ENCODE measurements around the gene CD59. TPM values are rescaled to one million over a fixed set of nuclear protein-coding genes. Genes with fewer than 3 reads are reported as not detected.
"Not testable (repeated sequence)": the region's sequence is repeated elsewhere in the genome, so short reads cannot be mapped to it uniquely, and the experiment has no call there.

The CD59 gene
- polyA plus RNA-seq, 1 donor from 2014 or later: 39.7 TPM

- no peaks in the 10 kb centered on the region for H3K36me3 Mint-ChIP-seq
- no peak overlapping the region for H3K27ac Mint-ChIP-seq
- H3K9me3 Mint-ChIP-seq: peaks cover 0 to 5% (median 3%) of the 10 kb centered on the region in 3 donors
- H3K4me1 Mint-ChIP-seq: no peaks in the 10 kb centered on the region
- H3K27me3 Mint-ChIP-seq: peaks cover 22% of the 10 kb centered on the region
- H3K4me3 Mint-ChIP-seq: no peak overlapping the region
These were observed 51.1 kb downstream of the CD59 start for GRCh38 chr11:33685082-33685481.

GRCh38 chr11:33684003-33684706 lies 52.1 kb downstream of the CD59 start:
- H3K9me3 Mint-ChIP-seq: peaks cover 0 to 6% (median 5%) of the 10 kb centered on the region in 3 donors
- no peaks in the 10 kb centered on the region for H3K4me1 Mint-ChIP-seq
- H3K4me3 Mint-ChIP-seq: no peak overlapping the region
- H3K27ac Mint-ChIP-seq: no peak overlapping the region
- no peaks in the 10 kb centered on the region for H3K36me3 Mint-ChIP-seq
- peaks cover 27% of the 10 kb centered on the region for H3K27me3 Mint-ChIP-seq

GRCh38 chr11:33682446-33682845 lies 53.8 kb downstream of the CD59 start:
- Mint-ChIP-seq H3K4me1 (no peaks in the 10 kb centered on the region), H3K27ac (no peak overlapping the region), H3K36me3 (no peaks in the 10 kb centered on the region), H3K4me3 (no peak overlapping the region), H3K27me3 (peaks cover 31% of the 10 kb centered on the region), H3K9me3 (peaks cover 3 to 8% (median 6%) of the 10 kb centered on the region in 3 donors)

GRCh38 chr11:33682019-33682418 lies 54.2 kb downstream of the CD59 start:
- H3K4me3 Mint-ChIP-seq: no peak overlapping the region
- H3K36me3 Mint-ChIP-seq: no peaks in the 10 kb centered on the region
- no peaks in the 10 kb centered on the region for H3K4me1 Mint-ChIP-seq
- H3K27ac Mint-ChIP-seq: no peak overlapping the region
- H3K27me3 Mint-ChIP-seq: peaks cover 34% of the 10 kb centered on the region
- H3K9me3 Mint-ChIP-seq: peaks cover 3 to 8% (median 7%) of the 10 kb centered on the region in 3 donors

GRCh38 chr11:33678616-33679015 lies 57.6 kb downstream of the CD59 start:
- H3K4me1 Mint-ChIP-seq, H3K27ac Mint-ChIP-seq, H3K4me3 Mint-ChIP-seq, H3K9me3 Mint-ChIP-seq, H3K36me3 Mint-ChIP-seq: not testable (repeated sequence)
- H3K27me3 Mint-ChIP-seq: peaks cover 27% of the 10 kb centered on the region

- Mint-ChIP-seq H3K27ac (no peak overlapping the region), H3K9me3 (peaks cover 3 to 8% (median 4%) of the 10 kb centered on the region in 3 donors)
These were observed 62.0 kb downstream of the CD59 start for GRCh38 chr11:33674035-33674814.

GRCh38 chr11:33672273-33672672 lies 64.0 kb downstream of the CD59 start:
- Mint-ChIP-seq H3K4me1 (no peaks in the 10 kb centered on the region), H3K27ac (no peak overlapping the region), H3K9me3 (peaks cover 0 to 2% (median 1%) of the 10 kb centered on the region in 3 donors), H3K36me3 (no peaks in the 10 kb centered on the region), H3K27me3 (peaks cover 7% of the 10 kb centered on the region), H3K4me3 (no peak overlapping the region)

More at GRCh38 chr11:33674035-33674814, 62.0 kb downstream of the CD59 start:
- no peaks in the 10 kb centered on the region for H3K4me1 Mint-ChIP-seq
- no peaks in the 10 kb centered on the region for H3K36me3 Mint-ChIP-seq
- peaks cover 12% of the 10 kb centered on the region for H3K27me3 Mint-ChIP-seq
- H3K4me3 Mint-ChIP-seq: no peak overlapping the region

GRCh38 chr11:33670250-33671011 lies 65.8 kb downstream of the CD59 start:
- Mint-ChIP-seq H3K9me3 (no peaks in the 10 kb centered on the region), H3K4me1 (no peaks in the 10 kb centered on the region), H3K36me3 (no peaks in the 10 kb centered on the region), H3K4me3 (no peak overlapping the region), H3K27me3 (peaks cover 5% of the 10 kb centered on the region), H3K27ac (no peak overlapping the region)

- Mint-ChIP-seq H3K4me3 (no peak overlapping the region), H3K4me1 (no peaks in the 10 kb centered on the region), H3K36me3 (no peaks in the 10 kb centered on the region), H3K27ac (no peak overlapping the region), H3K27me3 (peaks cover 5% of the 10 kb centered on the region), H3K9me3 (no peaks in the 10 kb centered on the region)
These were observed 66.5 kb downstream of the CD59 start for GRCh38 chr11:33669598-33670249.

- no peak overlapping the region for H3K4me3 Mint-ChIP-seq
- no peaks in the 10 kb centered on the region for H3K4me1 Mint-ChIP-seq
- H3K36me3 Mint-ChIP-seq: no peaks in the 10 kb centered on the region
- no peaks in the 10 kb centered on the region for H3K9me3 Mint-ChIP-seq
- H3K27me3 Mint-ChIP-seq: peaks cover 5% of the 10 kb centered on the region
- no peak overlapping the region for H3K27ac Mint-ChIP-seq
These were observed 67.1 kb downstream of the CD59 start for GRCh38 chr11:33668951-33669596.

- H3K4me1 Mint-ChIP-seq: peaks cover 0 to 2% (median 0%) of the 10 kb centered on the region in 3 donors
- no peak overlapping the region for H3K4me3 Mint-ChIP-seq
- no peaks in the 10 kb centered on the region for H3K36me3 Mint-ChIP-seq
- H3K9me3 Mint-ChIP-seq: no peaks in the 10 kb centered on the region
- no peak overlapping the region for H3K27ac Mint-ChIP-seq
- H3K27me3 Mint-ChIP-seq: peaks cover 5% of the 10 kb centered on the region
These were observed 67.8 kb downstream of the CD59 start for GRCh38 chr11:33668468-33668825.

GRCh38 chr11:33667819-33668467 lies 68.3 kb downstream of the CD59 start:
- no peak overlapping the region for H3K27ac Mint-ChIP-seq
- peaks cover 5% of the 10 kb centered on the region for H3K27me3 Mint-ChIP-seq
- no peaks in the 10 kb centered on the region for H3K9me3 Mint-ChIP-seq
- no peaks in the 10 kb centered on the region for H3K36me3 Mint-ChIP-seq
- peaks cover 0 to 2% (median 0%) of the 10 kb centered on the region in 3 donors for H3K4me1 Mint-ChIP-seq
- H3K4me3 Mint-ChIP-seq: no peak overlapping the region

GRCh38 chr11:33665350-33666106 lies 70.7 kb downstream of the CD59 start:
- H3K27ac Mint-ChIP-seq: peak overlapping the region in 1 of 3 donors; percentile 74
- H3K36me3 Mint-ChIP-seq: no peaks in the 10 kb centered on the region
- no peaks in the 10 kb centered on the region for H3K9me3 Mint-ChIP-seq
- peaks cover 0 to 2% (median 0%) of the 10 kb centered on the region in 3 donors for H3K4me1 Mint-ChIP-seq
- H3K4me3 Mint-ChIP-seq: no peak overlapping the region
- no peaks in the 10 kb centered on the region for H3K27me3 Mint-ChIP-seq

Data from IgD-negative memory B cell (primary cell).